ENCODE data around the gene HEBP2. TPM values are rescaled to one million over a fixed set of nuclear protein-coding genes. Genes with fewer than 3 reads are reported as not detected.

The HEBP2 gene
- total RNA-seq, 1 experiment from 2014 or later: 40.9 TPM

- TF ChIP-seq ZNF396 (CRISPR knock-in tag; IDR thresholded peaks at IDR 0.05; ENCODE audit: borderline replicate concordance) (no peak), ZNF281 (CRISPR knock-in tag; IDR thresholded peaks at IDR 0.05) (no peak), AFF4 (CRISPR knock-in tag; IDR thresholded peaks at IDR 0.05; ENCODE audit: borderline replicate concordance) (no peak), ZNF512 (CRISPR knock-in tag; IDR thresholded peaks at IDR 0.05; ENCODE audit: borderline replicate concordance) (no peak), NR3C1 (CRISPR knock-in tag; conservative IDR thresholded peaks at IDR 0.05; ENCODE audit: low read depth) (no peak), ZNF671 (CRISPR knock-in tag; IDR thresholded peaks at IDR 0.05) (no peak), NR2C2 (CRISPR knock-in tag; IDR thresholded peaks at IDR 0.05) (no peak), CDX4 (CRISPR knock-in tag; IDR thresholded peaks at IDR 0.05; ENCODE audit: borderline replicate concordance) (no peak), ZBTB43 (CRISPR knock-in tag; IDR thresholded peaks at IDR 0.05) (no peak)
Measured at GRCh38 chr6:138429761-138430160, 25.7 kb downstream of the HEBP2 start (continued).

GRCh38 chr6:138430361-138431145 lies 26.5 kb downstream of the HEBP2 start:
- Mint-ChIP-seq H3K4me1 (peaks cover 9% of the 10 kb centered on the region; the same call in 1 of the 2 replicates), H3K36me3 (peaks cover 11% of the 10 kb centered on the region), H3K27me3 (ENCODE audit: low read depth) (no peaks in the 10 kb centered on the region), H3K27ac (no peak overlapping the region), H3K4me3 (no peak overlapping the region), H3K9me3 (no peaks in the 10 kb centered on the region)
- TF ChIP-seq ZNF671 (CRISPR knock-in tag; IDR thresholded peaks at IDR 0.05) (no peak), PRDM15 (CRISPR knock-in tag; IDR thresholded peaks at IDR 0.05) (no peak)
- POLR2A ChIA-PET: interaction anchor here (0.8 kb wide), 1 partner anchor 16 kb away, joined by 3 read pairs; no protein-coding TSS in a partner anchor
- ATAC-seq: no peak
- DNase-seq (ENCODE audit: low spot score): no peak
- CTCF ChIA-PET: interaction anchor here (1.0 to 2.7 kb wide), 6 partner anchors 12 to 163 kb away, joined by 3 to 29 read pairs (median 4); no protein-coding TSS in a partner anchor

All from WTC11 (cell line).